Liver (tissue), 9 donors: ENCODE data around the gene PIN4. TPM values are rescaled to one million over a fixed set of nuclear protein-coding genes. Genes with fewer than 3 reads are reported as not detected.

Experiments
- DNase-seq: peaks from one replicate; pipeline ENCODE4 v3.0.0-alpha.2; 2017; ENCODE audit warnings: low spot score
- H3K27ac ChIP-seq, 2 donors: one replicate each; pipeline ENCODE4 v1.7.0; 2013; ENCODE audit warnings: inconsistent platforms in 2 of 2, low read length in 2 of 2, control low read depth in 1 of 2, low read depth in 1 of 2, mild to moderate bottlenecking in 1 of 2
- H3K27me3 ChIP-seq, 4 donors: one replicate each; pipeline versions ENCODE4 v1.6.1 to v1.7.0; 2013; ENCODE audit warnings: low read length in 3 of 4, inconsistent platforms in 1 of 4, mild to moderate bottlenecking in 1 of 4, moderate library complexity in 1 of 4; ENCODE audit not compliant: control insufficient read depth in 4 of 4, insufficient read depth in 4 of 4
- H3K36me3 ChIP-seq, 4 donors: one replicate each; pipeline versions ENCODE4 v1.6.1 to v1.7.0; 2013; ENCODE audit warnings: low read length in 3 of 4, mild to moderate bottlenecking in 3 of 4, low read depth in 1 of 4, moderate library complexity in 1 of 4; ENCODE audit not compliant: control insufficient read depth in 4 of 4, insufficient read depth in 3 of 4
- H3K4me1 ChIP-seq, 4 donors: one replicate each; pipeline versions ENCODE4 v1.6.1 to v1.7.0; 2013; ENCODE audit warnings: low read length in 3 of 4, mild to moderate bottlenecking in 3 of 4, moderate library complexity in 1 of 4; ENCODE audit not compliant: control insufficient read depth in 4 of 4, insufficient read depth in 4 of 4
- H3K4me3 ChIP-seq, 3 donors: one replicate each; pipeline versions ENCODE4 v1.6.1 to v1.7.0; 2013; ENCODE audit warnings: low read length in 3 of 3, control low read depth in 1 of 3, low read depth in 1 of 3, mild to moderate bottlenecking in 1 of 3
- H3K9ac ChIP-seq, 2 donors: one replicate each; pipeline ENCODE4 v1.7.0; 2013; ENCODE audit warnings: low read length in 2 of 2, mild to moderate bottlenecking in 2 of 2, moderate library complexity in 2 of 2, control low read depth in 1 of 2, low read depth in 1 of 2
- H3K9me3 ChIP-seq, 4 donors: one replicate each; pipeline versions ENCODE4 v1.6.1 to v1.7.0; 2013; ENCODE audit warnings: low read length in 3 of 4; ENCODE audit not compliant: control insufficient read depth in 4 of 4
- ATF3 ChIP-seq: IDR thresholded peaks from 2 replicates; pipeline ENCODE4 v1.6.1; 2016; ENCODE audit warnings: antibody characterized with exemption
- CTCF ChIP-seq: fragments of 150-350 bp; IDR thresholded peaks from 2 replicates; pipeline ENCODE4 v1.5.1; 2017; ENCODE audit warnings: improper control_type of control experiment, low read depth, low read length; ENCODE audit not compliant: missing input control
- EGR1 ChIP-seq, 2 donors: IDR thresholded peaks; 2 replicates each; pipeline ENCODE4 v1.6.1; 2016 to 2018; ENCODE audit warnings: antibody characterized with exemption in 2 of 2, low read depth in 2 of 2
- FOXA1 ChIP-seq: IDR thresholded peaks from 2 replicates; pipeline ENCODE4 v1.6.1; 2016; ENCODE audit warnings: antibody characterized with exemption
- FOXA2 ChIP-seq: IDR thresholded peaks from 2 replicates; pipeline ENCODE4 v1.6.1; 2016; ENCODE audit warnings: antibody characterized with exemption
- GABPA ChIP-seq, 2 donors: IDR thresholded peaks in 1 of 2; conservative IDR thresholded peaks in 1 of 2; 2 replicates each; pipeline ENCODE4 v1.6.1; 2016; ENCODE audit warnings: antibody characterized with exemption in 2 of 2, mild to moderate bottlenecking in 1 of 2, moderate library complexity in 1 of 2
- HNF4A ChIP-seq, 2 donors: conservative IDR thresholded peaks; 2 replicates each; pipeline ENCODE4 v1.6.1; 2016; ENCODE audit warnings: antibody characterized with exemption in 2 of 2, mild to moderate bottlenecking in 2 of 2
- HNF4G ChIP-seq: IDR thresholded peaks from 2 replicates; pipeline ENCODE4 v1.6.1; 2016; ENCODE audit warnings: antibody characterized with exemption
- NR2F2 ChIP-seq: IDR thresholded peaks from 2 replicates; pipeline ENCODE4 v1.6.1; 2016; ENCODE audit warnings: antibody characterized with exemption
- RAD21 ChIP-seq, 2 donors: IDR thresholded peaks; 2 replicates each; pipeline ENCODE4 v1.6.1; 2016; ENCODE audit warnings: antibody characterized with exemption in 2 of 2, mild to moderate bottlenecking in 2 of 2
- RXRA ChIP-seq, 2 donors: IDR thresholded peaks; 2 replicates each; pipeline ENCODE4 v1.6.1; 2017 to 2018; ENCODE audit warnings: antibody characterized with exemption in 2 of 2, mild to moderate bottlenecking in 1 of 2
- WGBS: extraction: QIAGEN DNeasy Blood & Tissue Kit; methylation state at CpG from one replicate; pipeline ENCODE4 v1.1.7; 2013; 5-methylcytosine and 5-hydroxymethylcytosine counted together
- polyA plus RNA-seq, 2 donors: library from polyadenylated mRNA; stranded (reverse) in 1 of 2; unstranded in 1 of 2; fragments of 200-250 nt in 1 of 2; fragments of >200 nt in 1 of 2; fragmentation: Nextera tagmentation in 1 of 2; extraction: Ambion mirVana in 1 of 2; gene quantifications; one replicate each; pipeline versions ENCODE4 v1.2.1 to v1.2.3, GENCODE V29; 2013 to 2015
- total RNA-seq, 2 donors: library from RNA; depleted of rRNA; stranded (reverse); fragments of >200 nt; gene quantifications; one replicate each; pipeline ENCODE4 v1.2.3, GENCODE V29; 2014
- donor health status: healthy.
- donor health status: healthy.
- donor health status: healthy.
- donor health status: healthy.
- donor health status: healthy.

The PIN4 gene
- total and polyA plus RNA-seq, 4 donors, result 7.1 to 26.2 (median 9.3) TPM

GRCh38 chrX:72238721-72239475 is 57.3 kb downstream of the PIN4 start, which contains the start of gene ERCC6L:
ERCC6L (minus strand) TSS chrX:72239027; CDS start chrX:72238911, 116 bp downstream.
- H3K9ac ChIP-seq, result no peak within 1 kb of the TSS
- H3K27ac ChIP-seq, result no peak within 1 kb of the TSS
- H3K4me3 ChIP-seq, result peak within 1 kb of the TSS in 2 of 3 donors; percentile 5 to 27
- H3K4me1 ChIP-seq, result peaks cover 0 to 3% (median 2%) of the 10 kb centered on the region in 4 donors
- no peak for TF ChIP-seq FOXA1
- no peak for TF ChIP-seq EGR1 (IDR thresholded peaks at IDR 0.05; ENCODE audit: low read depth in 2 of 2)
- no peak for TF ChIP-seq RXRA (IDR thresholded peaks at IDR 0.05)
- no peak for TF ChIP-seq CTCF
- peak in 1 of 2 donors; percentile 13 for TF ChIP-seq HNF4A (conservative IDR thresholded peaks at IDR 0.05)
- H3K9me3 ChIP-seq, result no peaks in the 10 kb centered on the region
- peaks cover 0 to 2% (median 0%) of the 10 kb centered on the region in 4 donors for H3K27me3 ChIP-seq
- DNase-seq, result peak; percentile 87
- WGBS, result 2% methylated on average over 59 of the region's 59 CpGs
- no peaks in the 10 kb centered on the region for H3K36me3 ChIP-seq

- Histone ChIP-seq H3K9me3 (no peaks in the 10 kb centered on the region), H3K9ac (no peak overlapping the region), H3K4me1 (peaks cover 0 to 3% (median 2%) of the 10 kb centered on the region in 4 donors), H3K36me3 (no peaks in the 10 kb centered on the region), H3K4me3 (no peak overlapping the region), H3K27ac (no peak overlapping the region), H3K27me3 (peaks cover 0 to 2% (median 0%) of the 10 kb centered on the region in 4 donors)
- TF ChIP-seq EGR1 (IDR thresholded peaks at IDR 0.05; ENCODE audit: low read depth in 2 of 2) (no peak), CTCF (no peak), ATF3 (no peak)
- WGBS, result 92% methylated on average over 4 of the region's 4 CpGs
- no peak for DNase-seq
These were observed 59.4 kb downstream of the PIN4 start for GRCh38 chrX:72240976-72241375.

GRCh38 chrX:72243472-72243871 is 61.9 kb downstream of the PIN4 start:
- no peaks in the 10 kb centered on the region for H3K36me3 ChIP-seq
- H3K27ac ChIP-seq, result no peak overlapping the region
- WGBS, result 55% methylated on average over 3 of the region's 3 CpGs
- peaks cover 0 to 3% (median 2%) of the 10 kb centered on the region in 4 donors for H3K4me1 ChIP-seq
- no peak for DNase-seq
- H3K4me3 ChIP-seq, result no peak overlapping the region
- TF ChIP-seq CTCF (no peak), RAD21 (IDR thresholded peaks at IDR 0.05) (no peak), NR2F2 (no peak), HNF4G (no peak), RXRA (IDR thresholded peaks at IDR 0.05) (no peak), FOXA2 (no peak), GABPA (IDR thresholded peaks at IDR 0.05 in 1 of 2, conservative IDR thresholded peaks at IDR 0.05 in 1 of 2) (no peak)
- H3K9me3 ChIP-seq, result no peaks in the 10 kb centered on the region
- H3K9ac ChIP-seq, result no peak overlapping the region
- peaks cover 0 to 2% (median 0%) of the 10 kb centered on the region in 4 donors for H3K27me3 ChIP-seq
